Measurements from ENCODE around the gene DDX21. TPM values are rescaled to one million over a fixed set of nuclear protein-coding genes. Genes with fewer than 3 reads are reported as not detected.
A peak's percentile ranks its signal among the peaks of the same experiment; 100 is the strongest.

Gene DDX21
- total and polyA plus RNA-seq, 9 of the 15 experiments (the other 6 are each of a cell fraction or from before 2014, with no cell fraction given): 143 to 365 (median 281) TPM

GRCh38 chr10:69018613-69019012 lies 62.6 kb downstream of the DDX21 start (continued):
- TF ChIP-seq ZNF282 (CRISPR knock-in tag; IDR thresholded peaks at IDR 0.05): no peak
- TF ChIP-seq NBN (IDR thresholded peaks at IDR 0.05; ENCODE audit: low read depth): peak; percentile 61; the same call in 1 of the 2 replicates
- peak; percentile 84 for TF ChIP-seq TCF3 (CRISPR knock-in tag; IDR thresholded peaks at IDR 0.05)
- TF ChIP-seq ELK3 (CRISPR knock-in tag; IDR thresholded peaks at IDR 0.05): no peak
- no peak for TF ChIP-seq GATA2 (CRISPR knock-in tag; IDR thresholded peaks at IDR 0.05)
- TF ChIP-seq NFIX (CRISPR knock-in tag; IDR thresholded peaks at IDR 0.05; ENCODE audit: low read depth): no peak
- TF ChIP-seq TEAD1 (CRISPR knock-in tag; IDR thresholded peaks at IDR 0.05): no peak
- TF ChIP-seq PURB (CRISPR knock-in tag; IDR thresholded peaks at IDR 0.05; ENCODE audit: low read depth): no peak
- no peak for TF ChIP-seq U2AF2 (optimal IDR thresholded peaks at IDR 0.05; ENCODE audit: low read depth, low read length)
- TF ChIP-seq CAMTA2 (CRISPR knock-in tag; conservative IDR thresholded peaks at IDR 0.05): no peak
- no peak for TF ChIP-seq MCM5 (IDR thresholded peaks at IDR 0.05; ENCODE audit: low read depth)
- 0 out of 2 replicates have a peak, but pooled peaks have one; percentile 21 for TF ChIP-seq MTA3 (IDR thresholded peaks at IDR 0.05; ENCODE audit: borderline replicate concordance)
- no peak for TF ChIP-seq SMAD3 (CRISPR knock-in tag; conservative IDR thresholded peaks at IDR 0.05)
- peak; percentile 63 for TF ChIP-seq PHB2 (IDR thresholded peaks at IDR 0.05; ENCODE audit: low read depth)
- no peak for TF ChIP-seq ZNF384 (IDR thresholded peaks at IDR 0.05; ENCODE audit: low read depth, low read length)
- 0 out of 2 replicates have a peak, but pooled peaks have one; percentile 30 for TF ChIP-seq DMBX1 (CRISPR knock-in tag; IDR thresholded peaks at IDR 0.05; ENCODE audit: borderline replicate concordance)
- TF ChIP-seq SNRNP70 (optimal IDR thresholded peaks at IDR 0.05; ENCODE audit: low read depth, low read length): no peak
- no peak for TF ChIP-seq RBM17 (IDR thresholded peaks at IDR 0.05; ENCODE audit: borderline replicate concordance, low read depth, low read length)
- peak; percentile 91 for TF ChIP-seq MTA2 (IDR thresholded peaks at IDR 0.05; ENCODE audit: low read depth)
- no peak for TF ChIP-seq NR2F6 (CRISPR knock-in tag; IDR thresholded peaks at IDR 0.05)
- no peak for TF ChIP-seq CCAR2 (IDR thresholded peaks at IDR 0.05; ENCODE audit: low read depth, low read length)
- peak in 1 of 2 experiments; percentile 60; a peak in 1 of 4 replicates for TF ChIP-seq RCOR1 (IDR thresholded peaks at IDR 0.05; ENCODE audit: borderline replicate concordance in 1 of 2, low read depth in 2 of 2, low read length in 2 of 2)
- 0 out of 2 replicates have a peak, but pooled peaks have one; percentile 24 for TF ChIP-seq ZNF583 (CRISPR knock-in tag; IDR thresholded peaks at IDR 0.05)
- TF ChIP-seq POLR2AphosphoS5 (IDR thresholded peaks at IDR 0.05; ENCODE audit: control insufficient read depth, insufficient read depth, low read depth, low read length): peak; percentile 40; the same call in 1 of the 2 replicates
- TF ChIP-seq KHSRP (IDR thresholded peaks at IDR 0.05): no peak; the same call in 1 of the 2 replicates

All from K562 (cell line).